T47D (cell line): ENCODE results near the gene TBL1X.

Experiments
- DNase-seq, 2 experiments: peaks; one replicate each; pipeline versions ENCODE4 v3.0.0 to v3.0.0-alpha.2; 2011 to 2012; ENCODE audit warnings: low read depth in 1 of 2, low spot score in 1 of 2
- JUND ChIP-seq: IDR thresholded peaks from 2 replicates; pipeline ENCODE4 v1.6.1; 2012; ENCODE audit warnings: low read depth
- in situ Hi-C: cut with HindIII; loops from 2 replicates; pipeline ENCODE4 v1.10.0; 2016; ENCODE audit warnings: low sequenced_read_pairs, low pct_unique_long_range_greater_than_20kb

Gene TBL1X

GRCh38 chrX:9489234-9489633, 24.4 kb downstream of the TBL1X start:
- in situ Hi-C loops: no loop called here
- DNase-seq: no peak
- no peak for TF ChIP-seq JUND

- in situ Hi-C loops: no loop called here
- TF ChIP-seq JUND: no peak
These were observed 28.0 kb downstream of the TBL1X start for GRCh38 chrX:9492901-9493300.

GRCh38 chrX:9493936-9494335, 29.1 kb downstream of the TBL1X start:
- no peak for DNase-seq
- in situ Hi-C loops: no loop called here
- TF ChIP-seq JUND: no peak

More at GRCh38 chrX:9492901-9493300, 28.0 kb downstream of the TBL1X start:
- no peak for DNase-seq

- no peak for TF ChIP-seq JUND
- DNase-seq: peak in 1 of 2 experiments; percentile 20
- in situ Hi-C loops: no loop called here
These were observed 29.9 kb downstream of the TBL1X start for GRCh38 chrX:9494771-9495170.

GRCh38 chrX:9495496-9495895, 30.6 kb downstream of the TBL1X start:
- DNase-seq: no peak
- no peak for TF ChIP-seq JUND
- in situ Hi-C loops: no loop called here

- in situ Hi-C loops: no loop called here
- no peak for TF ChIP-seq JUND
- no peak for DNase-seq
These were observed 33.4 kb downstream of the TBL1X start for GRCh38 chrX:9498236-9498635.

- DNase-seq: no peak
- no peak for TF ChIP-seq JUND
- in situ Hi-C loops: no loop called here
These were observed 35.7 kb downstream of the TBL1X start for GRCh38 chrX:9500584-9500983.

GRCh38 chrX:9501362-9501761, 36.5 kb downstream of the TBL1X start:
- in situ Hi-C loops: no loop called here
- DNase-seq: no peak
- TF ChIP-seq JUND: no peak

GRCh38 chrX:9503261-9503660, 38.4 kb downstream of the TBL1X start:
- DNase-seq: no peak
- TF ChIP-seq JUND: no peak
- in situ Hi-C loops: no loop called here

- TF ChIP-seq JUND: no peak
These were observed 45.5 kb downstream of the TBL1X start for GRCh38 chrX:9510366-9510765.

GRCh38 chrX:9510980-9511379, 46.1 kb downstream of the TBL1X start:
- DNase-seq: no peak

More at GRCh38 chrX:9510366-9510765, 45.5 kb downstream of the TBL1X start:
- no peak for DNase-seq
- in situ Hi-C loops: no loop called here

GRCh38 chrX:9515489-9515888, 50.6 kb downstream of the TBL1X start:
- TF ChIP-seq JUND: no peak
- DNase-seq: no peak
- in situ Hi-C loops: no loop called here

More at GRCh38 chrX:9510980-9511379, 46.1 kb downstream of the TBL1X start:
- in situ Hi-C loops: no loop called here
- TF ChIP-seq JUND: no peak

GRCh38 chrX:9515973-9516538, 51.2 kb downstream of the TBL1X start:
- TF ChIP-seq JUND: no peak
- no peak for DNase-seq
- in situ Hi-C loops: no loop called here

GRCh38 chrX:9516635-9517034, 51.8 kb downstream of the TBL1X start:
- no peak for DNase-seq
- in situ Hi-C loops: no loop called here
- TF ChIP-seq JUND: no peak
